ENCODE data around the gene PIP4K2C.

DNA sequence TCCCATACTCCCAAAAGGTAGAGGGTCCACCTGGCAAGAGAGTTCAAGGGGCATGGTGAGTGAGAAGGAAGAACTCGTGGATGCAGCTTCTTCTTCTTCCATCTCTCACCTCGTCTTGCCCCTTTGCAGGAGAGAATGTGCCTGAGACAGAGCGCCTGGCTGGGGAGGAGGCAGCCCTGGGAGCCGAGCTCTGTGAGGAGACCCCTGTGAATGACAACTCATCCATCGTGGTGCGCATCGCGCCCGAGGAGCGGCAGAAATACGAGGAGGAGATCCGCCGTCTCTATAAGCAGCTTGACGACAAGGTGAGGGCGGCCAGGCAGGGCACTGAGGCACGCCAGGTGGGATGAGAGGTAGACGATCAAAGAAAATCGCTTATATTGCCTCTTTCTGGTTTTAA lies 21.1 kb upstream of the PIP4K2C start:
- TF ChIP-seq POLR2A (IDR thresholded peaks at IDR 0.05; ENCODE audit: low read depth, low read length) = no peak
- no peak for TF ChIP-seq TAF1 (IDR thresholded peaks at IDR 0.05; ENCODE audit: borderline replicate concordance, low read depth, low read length)
- no peak for TF ChIP-seq POLR2AphosphoS5 (IDR thresholded peaks at IDR 0.05; ENCODE audit: low read depth, low read length)

All from GM12892 (cell line).